ENCODE measurements around the gene GATA6.

- TF ChIP-seq CTCF (conservative IDR thresholded peaks at IDR 0.05 in 1 of 2, IDR thresholded peaks at IDR 0.05 in 1 of 2; ENCODE audit: low read depth in 1 of 2, low read length in 2 of 2) (no peak), EZH2 (IDR thresholded peaks at IDR 0.05; ENCODE audit: low read length, missing control alignments) (no peak)
Measured at GRCh38 chr18:22188559-22189267, 19.3 kb downstream of the GATA6 start.
